Measurements from ENCODE around the gene ALG9. TPM values are rescaled to one million over a fixed set of nuclear protein-coding genes. Genes with fewer than 3 reads are reported as not detected.

Gene ALG9
- total RNA-seq, 5 donors from 2014 or later (not counting 1 experiment from before 2014, with no cell fraction given) = 20.0 to 25.6 (median 24.0) TPM

Other genes with a start within 250 kb of the ALG9 start
- 10 to 100 TPM; 34.2 to 44.1 (median 37.4) TPM for gene PPP2R1B, start 105.2 kb downstream of the ALG9 start, total RNA-seq
- gene FDXACB1, start 7.6 kb upstream of the ALG9 start, total RNA-seq = 1 to 10 TPM; 3.8 to 6.0 (median 4.3) TPM
- 10 to 100 TPM; 12.0 to 18.6 (median 16.7) TPM for gene CFAP68, start 8.0 kb upstream of the ALG9 start, total RNA-seq
- under 1 TPM in 2 of 5 donors, not detected in 3; 0.38 to 0.49 TPM for gene CRYAB, start 40.2 kb upstream of the ALG9 start, total RNA-seq
- gene HSPB2, start 41.2 kb upstream of the ALG9 start, total RNA-seq = not detected
- not detected for gene C11orf52, start 47.3 kb upstream of the ALG9 start, total RNA-seq
- gene DIXDC1, start 65.8 kb upstream of the ALG9 start, total RNA-seq = 1 to 10 TPM; 1.6 to 4.8 (median 3.4) TPM
- gene DLAT, start 153.8 kb upstream of the ALG9 start, total RNA-seq = 10 to 100 TPM; 13.4 to 19.8 (median 18.7) TPM
- gene PIH1D2, start 202.4 kb upstream of the ALG9 start, total RNA-seq = under 1 TPM in 3 of 5 donors, not detected in 2; 0.30 to 0.44 (median 0.36) TPM
- gene NKAPD1, start 202.7 kb upstream of the ALG9 start, total RNA-seq = 10 to 100 TPM; 14.6 to 22.1 (median 17.7) TPM
- 10 to 100 TPM; 13.8 to 23.7 (median 21.1) TPM for gene TIMM8B, start 215.2 kb upstream of the ALG9 start, total RNA-seq
- 10 to 100 TPM; 34.3 to 71.9 (median 69.6) TPM for gene SDHD, start 215.3 kb upstream of the ALG9 start, total RNA-seq